Measurements from ENCODE around the gene TMOD2. TPM values are rescaled to one million over a fixed set of nuclear protein-coding genes. Genes with fewer than 3 reads are reported as not detected.

TMOD2 gene
- total RNA-seq, result 10 to 100 TPM in 1 of 2 donors, 1 to 10 TPM in 1; 9.1 to 13.1 TPM

DNA sequence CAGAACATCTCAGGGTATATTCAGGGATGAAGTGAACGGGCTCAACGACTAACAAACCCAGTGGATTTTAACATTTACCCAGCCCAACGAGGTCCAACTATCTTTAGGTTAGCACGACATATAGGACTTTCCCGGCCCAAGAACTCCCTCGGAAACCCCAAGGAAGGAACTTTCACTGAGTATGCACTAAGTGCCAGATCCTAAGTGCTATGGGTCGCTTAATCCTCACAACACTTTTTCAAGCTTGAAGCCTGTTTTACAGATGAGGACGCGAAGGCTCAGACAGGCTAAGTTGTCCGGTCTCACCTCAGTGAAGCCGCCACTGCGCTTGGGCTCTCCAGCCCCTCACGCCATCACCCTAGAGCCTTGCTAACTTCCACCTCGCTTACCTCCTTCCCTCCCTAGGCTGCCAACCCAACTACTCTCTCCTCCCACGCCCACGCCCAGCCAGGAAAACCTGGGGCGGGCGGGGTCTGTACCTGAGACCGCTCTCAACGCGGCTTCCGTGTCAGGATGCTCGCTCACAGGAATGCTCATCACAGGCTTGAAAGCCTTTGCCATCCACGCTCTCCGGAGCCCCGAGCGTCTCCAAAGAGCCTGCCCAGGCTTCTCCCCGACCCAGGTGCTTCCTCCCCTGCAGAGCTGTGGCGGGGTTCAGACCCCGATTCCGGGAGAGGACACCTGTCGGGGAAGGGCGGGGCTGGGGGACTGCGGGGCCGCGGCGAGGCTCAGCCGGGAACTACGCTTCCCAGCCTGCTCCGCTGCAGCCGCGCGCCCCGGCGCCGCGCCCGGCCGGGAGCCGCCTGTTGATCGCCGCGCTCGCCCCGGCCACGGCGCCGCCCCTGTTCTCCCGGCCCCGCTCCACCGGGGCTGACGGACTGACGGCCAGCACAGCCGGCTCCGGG, at the start of gene TMOD2:
TMOD2 (plus strand) TSS at position 806 of the 905 bp plus-strand sequence. CDS start 14,845 bp downstream, outside the sequence.
- no peaks in the 10 kb centered on the region for H3K36me3 ChIP-seq
- DNase-seq (ENCODE audit: low spot score) (no peak), ATAC-seq (ENCODE audit: insufficient number of reproducible peaks, low FRiP score, low read depth) (no peak)
- TF ChIP-seq CTCF (IDR thresholded peaks at IDR 0.05), result no peak
- no peaks in the 10 kb centered on the region for H3K9me3 ChIP-seq
- peak within 1 kb of the TSS in 1 of 2 donors; percentile 47 for H3K27ac ChIP-seq
- peaks cover 7 to 15% of the 10 kb centered on the region in 2 donors for H3K4me1 ChIP-seq (ENCODE audit: control insufficient read depth in 1 of 2, low read depth in 2 of 2)
- no peaks in the 10 kb centered on the region for H3K27me3 ChIP-seq (replicated peaks; ENCODE audit: insufficient read depth)
- peak within 1 kb of the TSS; percentile 82 for H3K4me3 ChIP-seq

DNA sequence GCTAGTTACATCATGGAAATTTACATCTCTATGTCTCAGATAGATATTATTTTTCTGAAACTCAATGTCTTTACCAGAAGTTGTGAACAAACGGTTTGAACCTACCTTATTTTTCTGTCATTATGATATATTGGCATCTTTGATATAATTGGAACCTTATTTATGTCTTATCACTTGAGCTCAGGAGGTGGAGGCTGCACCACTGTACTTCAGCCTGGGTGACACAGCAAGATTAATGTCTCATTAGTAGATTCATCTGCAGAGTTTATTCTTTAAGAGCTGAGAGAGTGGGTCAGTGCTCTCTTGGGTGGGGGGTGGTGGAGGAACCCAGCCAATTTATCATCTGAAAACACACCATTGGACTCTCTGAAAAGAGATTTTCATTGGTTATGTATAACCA, 48.7 kb upstream of the TMOD2 start:
- no peak for TF ChIP-seq CTCF (IDR thresholded peaks at IDR 0.05)

GRCh38 chr15:51706291-51706690, 45.1 kb upstream of the TMOD2 start:
- ATAC-seq (ENCODE audit: insufficient number of reproducible peaks, low FRiP score, low read depth), result no peak
- H3K27ac ChIP-seq, result no peak overlapping the region
- H3K36me3 ChIP-seq, result no peaks in the 10 kb centered on the region
- H3K9me3 ChIP-seq, result no peaks in the 10 kb centered on the region
- H3K4me3 ChIP-seq, result no peak overlapping the region
- no peaks in the 10 kb centered on the region for H3K27me3 ChIP-seq (replicated peaks; ENCODE audit: insufficient read depth)
- no peak for DNase-seq (ENCODE audit: low spot score)
- TF ChIP-seq CTCF (IDR thresholded peaks at IDR 0.05), result no peak
- no peaks in the 10 kb centered on the region for H3K4me1 ChIP-seq (ENCODE audit: control insufficient read depth in 1 of 2, low read depth in 2 of 2)

More for the DNA sequence above, 48.7 kb upstream of the TMOD2 start:
- DNase-seq (ENCODE audit: low spot score) (no peak), ATAC-seq (ENCODE audit: insufficient number of reproducible peaks, low FRiP score, low read depth) (no peak)
- Histone ChIP-seq H3K9me3 (no peaks in the 10 kb centered on the region), H3K27me3 (replicated peaks; ENCODE audit: insufficient read depth) (no peaks in the 10 kb centered on the region), H3K36me3 (no peaks in the 10 kb centered on the region), H3K27ac (no peak overlapping the region), H3K4me1 (ENCODE audit: control insufficient read depth in 1 of 2, low read depth in 2 of 2) (no peaks in the 10 kb centered on the region), H3K4me3 (no peak overlapping the region)

- ATAC-seq (ENCODE audit: insufficient number of reproducible peaks, low FRiP score, low read depth) (no peak), DNase-seq (ENCODE audit: low spot score) (no peak)
- no peaks in the 10 kb centered on the region for H3K9me3 ChIP-seq
- no peaks in the 10 kb centered on the region for H3K36me3 ChIP-seq
- no peaks in the 10 kb centered on the region for H3K27me3 ChIP-seq (replicated peaks; ENCODE audit: insufficient read depth)
- no peak overlapping the region for H3K4me3 ChIP-seq
- TF ChIP-seq CTCF (IDR thresholded peaks at IDR 0.05), result no peak
- H3K27ac ChIP-seq, result no peak overlapping the region
- H3K4me1 ChIP-seq (ENCODE audit: control insufficient read depth in 1 of 2, low read depth in 2 of 2), result no peaks in the 10 kb centered on the region
These were observed 44.3 kb upstream of the TMOD2 start for GRCh38 chr15:51706926-51707608.

DNA sequence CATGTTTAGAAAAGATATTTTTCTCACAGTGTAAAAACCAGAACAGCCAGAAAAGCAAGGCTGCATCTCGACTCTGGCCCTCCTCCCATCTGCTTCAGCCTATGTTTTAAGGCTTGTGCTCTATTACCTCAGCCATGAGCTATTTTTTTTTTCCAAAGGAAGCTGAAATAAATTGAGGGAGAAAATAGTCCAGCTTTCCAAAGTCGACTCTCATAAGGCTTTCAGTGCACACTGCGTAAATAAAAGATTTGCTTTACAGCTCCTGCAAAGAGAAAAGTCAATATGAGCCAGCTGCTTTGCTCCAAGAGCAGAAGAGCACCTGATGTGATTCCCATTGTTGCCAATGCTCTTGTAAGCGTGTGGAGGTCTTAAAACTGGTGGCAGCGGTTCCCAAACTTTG, 43.4 kb upstream of the TMOD2 start:
- TF ChIP-seq CTCF (IDR thresholded peaks at IDR 0.05), result no peak
- no peaks in the 10 kb centered on the region for H3K36me3 ChIP-seq
- no peaks in the 10 kb centered on the region for H3K9me3 ChIP-seq
- no peaks in the 10 kb centered on the region for H3K4me1 ChIP-seq (ENCODE audit: control insufficient read depth in 1 of 2, low read depth in 2 of 2)
- no peak overlapping the region for H3K4me3 ChIP-seq
- no peak overlapping the region for H3K27ac ChIP-seq
- DNase-seq (ENCODE audit: low spot score), result no peak
- H3K27me3 ChIP-seq (replicated peaks; ENCODE audit: insufficient read depth), result no peaks in the 10 kb centered on the region
- no peak for ATAC-seq (ENCODE audit: insufficient number of reproducible peaks, low FRiP score, low read depth)

All from thoracic aorta (tissue), 2 donors.